MV-4-11 (cell line): ENCODE results near the gene OR2G3.

ENCODE experiments used
- DNase-seq: peaks from one replicate; lab custom pipeline; 2025; lab: John Stamatoyannopoulos, UW

OR2G3 gene

DNA sequence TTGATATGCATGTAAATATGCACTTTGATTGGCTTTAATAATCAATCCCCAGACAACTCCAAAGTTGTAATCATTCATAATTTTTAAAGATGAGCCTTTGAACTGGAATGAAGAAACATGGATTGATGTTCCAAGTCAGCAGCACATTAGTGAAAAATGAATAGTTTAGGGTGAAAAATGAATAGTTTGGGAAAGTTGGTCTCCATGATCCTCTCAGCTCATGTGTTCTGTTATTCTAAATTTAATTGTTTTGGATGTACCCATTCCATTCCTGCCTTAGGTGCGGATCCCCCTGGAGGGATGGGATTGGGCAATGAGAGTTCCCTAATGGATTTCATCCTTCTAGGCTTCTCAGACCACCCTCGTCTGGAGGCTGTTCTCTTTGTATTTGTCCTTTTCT, at the start of gene OR2G3:
Gene OR2G3, plus strand, starts transcription at position 301 of the 400 bp plus-strand sequence. Its CDS starts 0 bp downstream, at position 301.
- DNase-seq: no peak

DNA sequence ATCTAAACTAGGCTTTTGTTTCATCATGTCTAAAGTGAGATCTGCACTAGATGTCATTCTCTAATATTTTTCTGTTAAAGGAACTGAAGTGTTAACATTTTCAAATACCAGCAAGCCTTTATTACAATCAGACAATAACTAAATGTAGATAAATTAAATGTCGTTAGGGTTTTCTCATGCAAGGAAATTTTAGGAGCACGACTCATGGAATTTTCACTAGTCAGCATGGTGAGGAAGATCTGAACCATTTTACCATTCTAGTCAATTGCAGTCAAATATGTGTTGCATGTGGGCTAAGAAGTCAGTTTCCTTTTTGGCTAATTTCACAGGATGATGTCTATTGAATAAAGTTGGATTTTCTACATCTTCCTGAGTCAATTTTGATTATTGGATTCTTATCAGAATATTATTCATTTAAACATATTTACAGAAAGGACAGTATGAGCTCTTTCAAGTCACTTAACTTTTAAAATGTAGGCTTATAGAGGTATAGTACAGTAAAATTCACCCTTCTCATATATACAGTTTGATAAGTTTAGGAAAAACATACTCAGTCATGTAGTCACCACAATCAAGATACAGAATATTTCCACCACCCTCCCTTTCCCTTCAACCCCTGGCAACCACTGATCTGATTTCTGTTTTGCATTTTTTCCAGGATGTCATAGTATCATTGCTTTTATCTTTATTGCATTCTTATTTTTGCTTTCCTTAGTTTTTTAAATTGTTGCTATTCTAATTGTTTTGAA, 47.3 kb upstream of the OR2G3 start:
- no peak for DNase-seq

DNA sequence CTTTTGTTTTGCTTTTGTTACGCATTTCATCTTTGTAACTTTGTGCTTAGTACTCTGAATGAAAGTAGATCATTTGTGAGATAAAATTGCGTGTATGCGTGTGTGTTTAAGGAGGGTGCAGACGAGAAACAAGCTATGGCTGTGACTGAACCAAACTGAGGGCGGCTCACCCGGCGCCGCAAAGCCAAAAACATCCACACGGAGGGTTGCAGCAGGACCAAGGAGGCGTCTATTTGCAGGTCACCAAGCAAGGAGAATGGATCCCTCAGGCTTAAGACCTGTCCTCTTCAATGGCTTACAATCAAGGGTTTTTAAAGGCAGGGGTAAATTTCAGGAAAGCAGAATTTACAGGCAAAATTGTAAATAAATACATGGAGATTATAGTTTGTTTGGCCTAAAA, 43.7 kb upstream of the OR2G3 start:
- no peak for DNase-seq

DNA sequence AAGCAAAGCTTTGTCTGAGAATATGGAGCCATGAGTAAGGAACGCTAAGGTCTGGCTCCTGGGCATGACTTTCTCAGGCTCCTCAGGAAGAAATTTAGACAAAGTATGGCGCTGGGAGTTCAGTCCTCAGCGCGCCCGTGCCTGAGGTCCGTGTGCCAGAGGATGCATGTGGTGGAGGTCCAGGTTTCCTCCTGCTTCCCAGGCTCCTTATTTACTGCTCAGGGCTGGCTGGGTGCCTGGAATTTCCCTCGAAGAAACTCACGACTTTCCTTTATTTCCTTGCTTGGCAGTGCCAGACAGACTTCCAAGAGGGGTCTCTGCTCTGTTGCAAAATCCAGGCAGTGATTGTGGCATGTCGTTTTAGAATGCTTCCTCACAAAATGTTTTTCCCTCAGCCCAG, 43.2 kb upstream of the OR2G3 start:
- no peak for DNase-seq

DNA sequence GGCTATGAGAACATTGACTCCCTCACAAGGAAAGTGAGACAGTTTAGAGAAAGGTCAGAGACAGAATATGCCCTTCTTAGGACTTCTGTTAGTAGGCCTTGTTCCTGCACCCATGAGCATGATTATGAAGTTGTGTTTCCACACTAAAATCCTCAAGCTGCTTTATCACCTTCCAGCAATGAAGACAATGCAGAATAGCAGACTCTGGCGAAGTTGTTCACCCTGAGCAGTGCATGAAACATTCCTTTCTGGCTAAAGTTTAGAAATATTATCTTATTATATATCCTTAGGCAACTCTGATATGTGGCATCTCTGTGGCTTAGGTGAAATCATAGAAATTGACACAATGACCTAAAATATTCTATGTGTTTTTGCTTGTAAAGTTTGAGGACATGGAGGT, 31.1 kb upstream of the OR2G3 start:
- no peak for DNase-seq

DNA sequence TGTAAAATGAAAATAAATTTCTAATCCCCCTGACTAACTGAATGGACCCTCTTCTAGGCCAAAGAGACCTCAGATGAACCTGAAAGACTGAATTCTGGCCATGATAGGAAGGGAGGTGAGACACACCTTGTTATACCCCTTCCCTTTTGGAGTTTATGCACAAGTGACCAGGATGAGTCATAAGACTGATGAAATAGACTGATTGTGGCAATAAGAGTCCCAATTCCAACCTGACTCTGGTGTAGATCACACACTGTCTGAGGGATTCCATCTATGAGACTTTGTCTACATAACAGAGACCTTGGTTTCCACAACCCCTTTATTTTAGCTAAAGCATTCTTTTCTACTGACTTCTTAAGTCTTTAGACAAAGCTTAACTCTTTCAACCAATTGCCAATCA, 30.7 kb upstream of the OR2G3 start:
- no peak for DNase-seq

DNA sequence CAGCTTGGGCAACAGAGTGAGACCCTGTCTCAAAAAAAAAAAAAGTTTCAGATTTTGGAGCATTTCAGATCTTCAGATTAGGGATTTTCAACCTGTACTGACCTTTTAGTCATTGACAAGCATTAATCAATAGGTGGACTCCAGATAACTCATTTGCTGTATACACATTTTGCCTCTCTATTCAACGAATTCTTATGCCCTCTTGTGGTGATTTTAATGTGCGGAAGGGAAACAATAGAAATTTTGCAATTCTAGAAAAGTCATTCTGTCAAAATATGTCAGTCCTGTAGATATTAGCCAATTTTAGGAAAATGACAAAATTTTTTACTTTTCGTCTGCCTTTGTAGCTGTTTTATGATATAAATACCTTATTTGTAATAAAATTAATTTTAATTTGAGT, 28.9 kb upstream of the OR2G3 start:
- DNase-seq: peak; percentile 51

DNA sequence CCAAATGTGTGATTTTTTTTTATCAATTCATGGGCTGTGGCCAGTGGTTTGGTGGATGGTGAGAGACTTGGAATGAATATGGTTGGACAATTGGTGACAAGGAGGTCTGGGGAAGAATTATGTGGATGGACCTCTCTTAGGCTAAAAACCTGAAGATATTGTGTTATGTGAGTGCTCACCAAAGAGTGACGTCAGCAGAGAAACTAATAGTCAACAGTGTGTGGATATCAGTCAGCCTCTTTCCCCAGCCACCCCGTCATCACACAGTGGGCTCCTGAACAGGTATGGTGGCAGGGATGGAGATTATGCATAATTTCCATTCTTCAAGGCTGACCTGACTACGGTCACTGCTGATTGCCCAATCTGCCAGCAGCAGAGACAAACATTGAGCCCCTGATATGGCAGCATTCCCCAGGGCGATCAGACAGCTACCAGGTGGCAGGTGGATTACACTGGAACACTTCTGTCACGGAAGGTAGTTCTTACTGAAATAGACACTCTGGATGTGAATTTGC, 26.4 kb upstream of the OR2G3 start:
- no peak for DNase-seq

DNA sequence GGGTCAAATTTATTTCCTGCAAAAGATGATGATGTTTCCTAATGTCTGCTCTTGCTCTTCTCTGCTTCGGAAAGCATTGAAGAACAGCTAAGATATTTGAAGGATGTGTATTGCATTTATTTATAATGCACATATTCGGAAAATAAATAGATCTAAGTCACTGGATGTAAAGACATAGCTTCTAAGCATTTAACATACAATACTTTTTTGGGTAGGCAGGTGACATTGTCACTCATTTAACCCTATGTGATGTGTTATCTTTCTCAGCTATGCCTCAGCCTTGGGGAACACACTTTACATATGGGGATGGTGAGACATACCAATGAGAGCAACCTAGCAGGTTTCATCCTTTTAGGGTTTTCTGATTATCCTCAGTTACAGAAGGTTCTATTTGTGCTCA, 17.3 kb upstream of the OR2G3 start, which contains the start of gene OR2G2:
Gene OR2G2, plus strand, starts transcription at position 301 of the 400 bp plus-strand sequence. Its CDS starts 0 bp downstream, at position 301.
- no peak for DNase-seq

DNA sequence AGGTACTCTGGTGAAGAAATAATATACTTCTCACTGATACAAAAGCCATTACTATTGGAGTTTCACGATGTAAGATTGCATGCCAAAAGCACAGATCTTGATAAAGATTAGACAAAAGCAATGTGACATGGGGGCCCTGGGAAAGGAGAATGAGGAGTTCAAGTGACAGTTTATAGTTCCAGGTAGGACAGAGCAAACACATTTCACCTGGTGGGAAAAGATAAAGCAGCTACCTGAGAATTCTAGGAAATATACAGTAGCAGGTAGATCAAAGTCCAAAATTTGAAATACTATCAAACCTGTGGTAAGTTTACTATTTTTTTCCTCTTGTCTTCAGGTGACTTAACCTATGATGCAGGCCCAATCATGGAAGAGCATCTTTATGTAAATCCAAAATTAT, 8.0 kb downstream of the OR2G3 start:
- no peak for DNase-seq

DNA sequence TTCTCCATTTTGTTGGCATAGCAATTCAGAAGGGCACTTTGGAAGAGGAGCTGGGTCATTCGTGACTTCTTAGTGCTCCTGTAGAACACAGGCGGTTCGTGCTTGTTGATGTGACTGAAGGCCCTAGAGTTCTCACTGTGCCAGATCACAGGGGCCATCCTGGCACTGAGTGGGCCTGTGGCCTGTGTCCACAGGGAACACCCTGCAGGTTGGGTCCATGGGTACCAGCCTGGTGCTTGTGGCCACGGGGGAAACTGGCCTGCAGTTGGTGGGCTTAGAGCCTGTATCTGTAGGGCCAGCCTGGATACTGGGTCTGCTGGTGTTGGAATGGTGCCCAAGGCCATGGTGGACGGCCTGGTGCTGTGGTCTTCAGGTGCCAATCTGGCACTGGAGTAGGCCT, 9.2 kb downstream of the OR2G3 start:
- DNase-seq: no peak

DNA sequence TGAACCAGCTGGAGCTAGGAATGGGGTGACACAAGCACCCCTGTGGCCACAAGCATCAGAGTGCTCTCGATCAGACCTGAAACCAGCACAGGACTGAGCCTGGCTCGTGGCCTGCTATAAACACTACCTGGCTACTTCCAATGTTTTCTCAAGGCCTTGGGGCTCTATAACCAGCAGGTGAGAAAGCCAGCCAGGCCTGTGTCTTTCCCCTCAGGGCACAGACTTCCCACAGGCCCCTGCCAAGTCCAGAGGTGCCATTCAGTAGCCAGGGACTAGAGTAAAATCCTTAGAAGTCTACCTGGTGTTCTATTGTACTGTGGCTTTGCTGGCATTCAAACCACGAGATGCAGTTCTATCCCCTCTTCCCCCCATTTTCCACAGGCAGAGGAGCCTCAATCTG, 22.6 kb downstream of the OR2G3 start:
- DNase-seq: no peak

DNA sequence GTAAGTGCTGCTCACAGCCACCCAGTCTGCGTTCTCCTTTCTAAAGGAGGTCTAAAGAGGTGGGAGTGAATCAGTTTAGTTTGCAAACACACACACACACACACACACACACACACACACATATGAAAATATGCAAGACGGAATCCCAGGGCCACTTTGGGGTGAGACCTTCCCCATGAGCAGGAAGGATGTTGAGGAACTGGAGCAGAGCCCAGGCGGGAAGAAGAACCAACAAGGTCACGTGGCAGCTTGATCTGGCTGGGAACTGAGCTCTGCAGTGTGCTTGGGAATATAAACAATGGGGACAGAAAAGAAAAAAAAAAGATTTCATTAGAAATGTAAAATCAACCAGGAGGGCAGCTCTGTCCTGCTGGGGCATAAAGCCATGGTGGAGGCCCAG, 32.6 kb downstream of the OR2G3 start:
- no peak for DNase-seq

DNA sequence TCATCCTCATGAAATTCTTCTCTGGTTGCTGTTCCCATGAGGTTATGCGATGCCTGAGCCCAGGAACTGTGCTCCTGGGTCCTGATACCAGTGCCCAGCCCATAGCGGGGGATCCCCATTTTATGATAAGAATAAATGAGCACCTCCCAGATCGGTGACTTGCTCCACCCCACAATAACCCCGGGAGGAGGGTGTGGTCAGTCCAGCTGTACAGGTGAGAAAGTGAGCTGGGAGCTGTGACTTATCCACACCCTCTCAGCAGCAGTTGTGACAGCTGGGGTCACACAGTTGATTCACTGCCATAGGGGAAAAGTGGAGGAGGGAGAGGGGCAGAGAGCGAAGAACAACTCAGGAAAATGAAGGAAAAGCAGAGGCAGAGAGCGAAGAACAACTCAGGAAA, 33.4 kb downstream of the OR2G3 start:
- no peak for DNase-seq

DNA sequence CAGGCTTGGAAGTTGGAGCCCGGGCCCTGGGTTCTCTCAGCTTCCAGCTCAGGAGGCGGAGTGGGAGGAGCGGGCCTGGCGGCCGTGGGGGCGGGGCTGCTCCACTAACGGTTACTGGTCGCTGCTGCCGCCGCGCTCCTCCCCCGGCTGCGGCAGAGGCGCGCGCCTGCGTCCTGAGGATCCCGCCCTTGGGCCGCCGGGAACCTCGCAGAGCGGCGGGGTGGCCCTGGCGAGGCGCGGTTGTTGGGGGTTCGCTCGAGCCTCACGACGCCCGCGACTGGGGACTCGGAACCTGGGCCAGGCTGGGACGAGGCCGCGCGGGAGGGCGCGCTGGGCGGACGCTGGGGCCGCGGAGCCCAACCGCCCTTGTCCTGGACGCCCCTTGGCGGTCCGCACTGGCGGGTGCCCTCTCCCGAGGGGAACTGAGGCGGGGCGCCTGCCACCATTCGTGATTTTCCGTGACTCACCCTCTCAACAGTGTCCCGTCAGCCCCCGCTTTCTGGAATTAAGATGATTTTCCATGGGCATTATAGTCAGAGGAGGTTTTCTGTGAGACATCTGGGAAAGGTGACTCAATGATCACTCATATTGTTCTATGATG, 34.1 kb downstream of the OR2G3 start:
- DNase-seq: no peak

DNA sequence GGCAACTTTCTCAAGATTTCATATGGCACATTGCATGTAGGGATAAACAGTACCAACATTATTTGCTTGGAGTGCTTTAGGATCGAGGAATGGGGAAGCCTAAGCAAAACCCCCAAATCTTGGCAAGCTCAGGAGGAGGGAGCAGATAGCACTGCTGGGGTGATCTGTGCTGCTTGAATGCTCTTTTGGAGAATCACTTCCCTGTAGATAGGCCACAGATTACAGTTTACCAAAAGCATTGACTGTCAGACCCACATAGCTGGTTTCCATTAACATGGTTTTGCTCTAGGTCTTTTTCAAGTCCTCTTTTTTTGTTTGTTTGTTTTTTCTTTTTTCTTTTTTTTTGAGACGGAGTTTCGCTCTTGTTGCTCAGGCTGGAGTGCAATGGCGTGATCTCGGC, 37.4 kb downstream of the OR2G3 start:
- no peak for DNase-seq

DNA sequence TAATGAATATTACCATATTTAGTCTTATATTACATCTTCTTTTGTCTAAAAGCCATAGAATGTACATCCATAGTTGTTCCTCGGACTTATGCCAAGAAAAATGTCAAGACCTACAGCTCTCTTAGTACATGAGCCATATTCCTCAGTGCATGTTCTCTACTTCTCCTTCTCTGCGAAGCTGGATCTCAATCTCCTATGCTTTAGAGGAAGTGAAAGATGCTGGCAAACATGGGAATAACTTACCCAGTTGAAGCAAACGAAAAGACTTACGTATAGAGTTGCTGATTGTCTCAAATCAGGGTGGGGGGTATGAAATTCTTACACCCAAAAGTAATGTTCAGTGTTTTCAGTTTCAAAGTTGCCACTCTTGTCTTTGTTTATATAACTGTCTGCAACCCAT, 41.5 kb downstream of the OR2G3 start:
- DNase-seq: peak; percentile 85

DNA sequence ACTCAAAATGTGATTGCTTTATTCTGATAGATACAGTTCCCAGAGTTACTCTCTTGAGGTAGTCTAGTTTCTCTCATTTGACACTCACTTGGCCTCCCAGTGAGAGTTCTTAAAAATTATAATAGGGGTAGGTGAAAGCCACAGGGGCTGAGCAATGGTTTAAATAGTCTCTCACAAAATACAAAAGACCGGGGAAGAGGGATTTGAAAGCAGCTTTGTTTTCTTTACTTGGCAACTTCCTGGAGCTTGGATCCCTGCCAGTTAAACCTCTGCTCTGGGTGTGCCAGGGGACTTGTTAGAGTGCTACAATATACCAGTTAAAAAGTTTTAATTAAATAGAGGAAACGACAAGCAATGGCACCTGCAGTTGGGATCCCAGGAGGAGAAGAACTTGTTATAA, 42.5 kb downstream of the OR2G3 start:
- DNase-seq: peak; percentile 6

DNA sequence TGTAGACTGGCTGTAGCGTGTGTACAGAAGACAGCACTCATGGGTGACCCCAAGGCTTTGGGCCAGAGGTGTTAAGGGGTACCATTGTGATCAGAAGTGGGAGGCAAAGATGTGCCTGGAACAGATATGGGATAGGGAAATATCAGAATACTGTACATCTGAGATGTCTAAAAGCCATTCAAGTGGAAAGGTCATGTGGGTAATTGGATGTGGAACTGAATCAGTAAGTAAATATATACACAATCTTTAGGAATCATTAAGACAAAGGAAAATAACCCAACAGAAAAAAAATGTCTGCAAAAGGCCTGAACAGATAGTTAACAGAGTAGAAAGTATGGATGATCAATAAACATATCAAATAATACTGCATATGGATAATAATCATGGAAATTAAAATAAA, 47.7 kb downstream of the OR2G3 start:
- no peak for DNase-seq
